Mammary epithelial cell (primary cell): ENCODE measurements around the gene RABGAP1L.

ENCODE experiments used
- CTCF ChIP-seq, 2 donors: IDR thresholded peaks in 1 of 2; conservative IDR thresholded peaks in 1 of 2; 2 replicates each; pipeline ENCODE4 v1.5.1; 2011 to 2012; ENCODE audit warnings: inconsistent platforms in 2 of 2, low read length in 2 of 2, mild to moderate bottlenecking in 2 of 2, control low read depth in 1 of 2, low read depth in 1 of 2; ENCODE audit not compliant: insufficient read depth in 1 of 2; ENCODE audit errors: extremely low read depth in 1 of 2
- EZH2 ChIP-seq: IDR thresholded peaks from 2 replicates; pipeline ENCODE4 v1.6.1; 2012; ENCODE audit warnings: low read length, inconsistent platforms, borderline replicate concordance

GRCh38 chr1:174160603-174161002 is 1.3 kb downstream of the RABGAP1L start:
- TF ChIP-seq CTCF (conservative IDR thresholded peaks at IDR 0.05 in 1 of 2, IDR thresholded peaks at IDR 0.05 in 1 of 2; ENCODE audit: extremely low read depth in 1 of 2, insufficient read depth in 1 of 2, low read depth in 1 of 2, low read length in 2 of 2) (no peak), EZH2 (no peak)
